GM12878 (cell line): ENCODE measurements around the gene TCP11L2. TPM values are rescaled to one million over a fixed set of nuclear protein-coding genes. Genes with fewer than 3 reads are reported as not detected.

ENCODE experiments used
- ATAC-seq: fragments of 200-7000 bp; cut with Tn5 transposase; 3 replicates; pipeline ENCODE4 v1.9.1; 2020; ENCODE audit warnings: mild to moderate bottlenecking, moderate library complexity
- BruUV-seq: library from RNA; stranded (reverse); fragments of 400-500 nt; replicated peaks from 2 replicates; lab custom pipeline; 2021; lab: Mats Ljungman, UMichigan
- CTCF ChIA-PET: fragments of 300-600 bp; sonication (Branson Sonifier 250); formaldehyde crosslinking; extraction: SDS; loops from one replicate; lab custom pipeline; 2021; ENCODE audit warnings: inconsistent platforms; lab: Yijun Ruan, JAX
- POLR2A ChIA-PET: fragments of 350-600 bp; formaldehyde crosslinking; extraction: SDS; loops from one replicate; lab custom pipeline; 2021; ENCODE audit warnings: inconsistent platforms; lab: Charles Lee
- RAD21 ChIA-PET: fragments of 300-600 bp; sonication (Branson Sonifier 250); formaldehyde crosslinking; loops from one replicate; lab custom pipeline; 2023; ENCODE audit warnings: antibody characterized with exemption; ENCODE audit not compliant: unreplicated experiment; lab: Charles Lee
- SMC1A ChIA-PET: fragments of 300-600 bp; sonication (Branson Sonifier 250); formaldehyde crosslinking; loops from one replicate; lab custom pipeline; 2023; ENCODE audit not compliant: unreplicated experiment, uncharacterized antibody; lab: Charles Lee
- DNase-seq: peaks from one replicate; pipeline ENCODE4 v3.0.0-alpha.2; 2011; ENCODE audit warnings: low read depth, low spot score
- FAIRE-seq: peaks from 3 replicates; lab custom pipeline; 2011; peaks lifted over from hg19 to GRCh38; lab: Jason Lieb, UNC
- H2AFZ ChIP-seq: 2 replicates; pipeline ENCODE4 v1.6.0; 2011; ENCODE audit warnings: low read depth, low read length, control low read depth; ENCODE audit not compliant: control insufficient read depth
- H3K27ac ChIP-seq: 2 replicates; pipeline ENCODE4 v1.5.1; 2011; ENCODE audit warnings: control low read depth; ENCODE audit not compliant: control insufficient read depth, insufficient read depth
- H3K27me3 ChIP-seq, 2 experiments: replicated peaks in 1 of 2; 2 replicates each; pipeline versions ENCODE4 v1.6.0 to v1.6.1; 2011; ENCODE audit warnings: low read length in 1 of 2; ENCODE audit not compliant: control insufficient read depth in 2 of 2, insufficient read depth in 2 of 2
- H3K36me3 ChIP-seq, 2 experiments: 2 replicates each; pipeline ENCODE4 v1.5.1; 2011; ENCODE audit warnings: low read length in 1 of 2; ENCODE audit not compliant: control insufficient read depth in 2 of 2, insufficient read depth in 2 of 2
- H3K4me1 ChIP-seq: 2 replicates; pipeline ENCODE4 v1.6.1; 2011; ENCODE audit warnings: mild to moderate bottlenecking, low read length, moderate library complexity, mixed read lengths; ENCODE audit not compliant: control insufficient read depth, insufficient read depth
- H3K4me2 ChIP-seq: 2 replicates; pipeline ENCODE4 v1.6.0; 2011; ENCODE audit warnings: control low read depth; ENCODE audit not compliant: control insufficient read depth, insufficient read depth
- H3K4me3 ChIP-seq: fragments of 200-600 bp; sonication (generic); 2 replicates; pipeline ENCODE4 v1.5.1; 2016
- H3K79me2 ChIP-seq: 2 replicates; pipeline ENCODE4 v1.6.0; 2011; ENCODE audit warnings: low read length; ENCODE audit not compliant: control insufficient read depth, insufficient read depth
- H3K9ac ChIP-seq: 2 replicates; pipeline ENCODE4 v1.8.0; 2011; ENCODE audit warnings: low read length, control low read depth, mixed read lengths; ENCODE audit not compliant: control insufficient read depth, insufficient read depth
- H3K9me3 ChIP-seq: replicated peaks from 3 replicates; pipeline ENCODE4 v1.5.1; 2011; ENCODE audit warnings: mild to moderate bottlenecking, low read length; ENCODE audit not compliant: control insufficient read depth, insufficient read depth
- H4K20me1 ChIP-seq: 2 replicates; pipeline ENCODE4 v1.6.0; 2011; ENCODE audit not compliant: control insufficient read depth, insufficient read depth
- HDAC2 ChIP-seq: fragments of 200-600 bp; sonication (generic); IDR thresholded peaks from 2 replicates; pipeline ENCODE4 v1.6.1; 2017
- MTA3 ChIP-seq: IDR thresholded peaks from 2 replicates; pipeline ENCODE4 v1.6.1; 2012; ENCODE audit warnings: low read length, inconsistent platforms, borderline replicate concordance
- POLR2AphosphoS5 ChIP-seq: IDR thresholded peaks from 2 replicates; pipeline ENCODE4 v1.6.1; 2011; ENCODE audit warnings: mild to moderate bottlenecking, low read length, inconsistent platforms
- TAF1 ChIP-seq: IDR thresholded peaks from 2 replicates; pipeline ENCODE4 v1.6.1; 2011; ENCODE audit warnings: mild to moderate bottlenecking, low read depth, low read length, borderline replicate concordance
- TBL1XR1 ChIP-seq: IDR thresholded peaks from 2 replicates; pipeline ENCODE4 v1.6.1; 2012; ENCODE audit warnings: low read depth, low read length, improper control_type of control experiment
- USF2 ChIP-seq: IDR thresholded peaks from 2 replicates; pipeline ENCODE4 v1.6.1; 2011; ENCODE audit warnings: low read depth, low read length, improper control_type of control experiment, borderline replicate concordance
- YY1 ChIP-seq: IDR thresholded peaks from 2 replicates; pipeline ENCODE4 v1.6.1; 2011; ENCODE audit warnings: low read depth, mild to moderate bottlenecking, low read length
- ZNF24 ChIP-seq: fragments of 450-650 bp; IDR thresholded peaks from 2 replicates; pipeline ENCODE4 v1.6.1; 2017; ENCODE audit warnings: antibody characterized with exemption, mild to moderate bottlenecking
- ZNF274 ChIP-seq: IDR thresholded peaks from one replicate; pipeline ENCODE4 v1.8.0; 2011; ENCODE audit not compliant: insufficient read length, insufficient read depth
- ZNF622 ChIP-seq: fragments of 450-650 bp; IDR thresholded peaks from 2 replicates; pipeline ENCODE4 v1.6.1; 2017; ENCODE audit warnings: mild to moderate bottlenecking, inconsistent platforms
- WGBS: methylation state at CpG from one replicate; pipeline ENCODE4 v1.1.6; 2016; ENCODE audit warnings: low lambda C conversion rate; ENCODE audit not compliant: insufficient replicate concordance, insufficient coverage; ENCODE audit errors: missing lambda C conversion rate; 5-methylcytosine and 5-hydroxymethylcytosine counted together
- in situ Hi-C: fragments of 300-500 bp; cut with MboI; formaldehyde crosslinking; loops from 9 replicates; pipeline ENCODE4 v1.14.3; 2018; ENCODE audit warnings: mixed read lengths
- intact Hi-C: fragments of 100-400 bp; cut with micrococcal nuclease; formaldehyde crosslinking; loops from one replicate; pipeline ENCODE4 v1.14.2; 2022; ENCODE audit not compliant: unreplicated experiment
- polyA plus RNA-seq, 11 experiments: library from polyadenylated mRNA; depleted of rRNA in 4 of 11; unstranded in 6 of 11; stranded (reverse) in 5 of 11; fragments of >200 nt; fragmentation: Nextera tagmentation in 4 of 11; fragmentation: Illumina TruSeq in 1 of 11; extraction: Ambion mirVana in 4 of 11; extraction: Trizol in 1 of 11; gene quantifications; 1 replicate in 1 of 11; 2 replicates in 10 of 11; pipeline versions ENCODE4 v1.2.1 to v1.2.3, GENCODE V29; 2011 to 2016; ENCODE audit warnings: inconsistent platforms in 2 of 11, missing spikeins in 2 of 11, low read depth in 1 of 11
- total RNA-seq, 4 experiments: library from RNA; depleted of rRNA in 3 of 4; stranded (reverse); fragments of >200 nt in 3 of 4; fragmentation: Illumina TruSeq in 1 of 4; extraction: Trizol in 1 of 4; gene quantifications; 2 replicates each; pipeline versions ENCODE4 v1.2.1 to v1.2.3, GENCODE V29; 2013 to 2021
- TF ChIP-seq, protein P1 (sequence below): IDR thresholded peaks from 2 replicates; pipeline ENCODE4 v1.6.1; 2011; ENCODE audit warnings: borderline replicate concordance, low read depth, mild to moderate bottlenecking, moderate library complexity, low read length; ENCODE audit not compliant: insufficient read depth, poor library complexity, severe bottlenecking
- TF ChIP-seq, protein P2 (sequence below): IDR thresholded peaks from 2 replicates; pipeline ENCODE4 v1.6.1; 2012; ENCODE audit warnings: mild to moderate bottlenecking, low read depth, low read length

TCP11L2 gene
- total and polyA plus RNA-seq, 10 of the 15 experiments (the other 5 are each of a cell fraction or from before 2014, with no cell fraction given): 0.18 to 5.0 (median 0.90) TPM

- TF ChIP-seq, protein P1, sequence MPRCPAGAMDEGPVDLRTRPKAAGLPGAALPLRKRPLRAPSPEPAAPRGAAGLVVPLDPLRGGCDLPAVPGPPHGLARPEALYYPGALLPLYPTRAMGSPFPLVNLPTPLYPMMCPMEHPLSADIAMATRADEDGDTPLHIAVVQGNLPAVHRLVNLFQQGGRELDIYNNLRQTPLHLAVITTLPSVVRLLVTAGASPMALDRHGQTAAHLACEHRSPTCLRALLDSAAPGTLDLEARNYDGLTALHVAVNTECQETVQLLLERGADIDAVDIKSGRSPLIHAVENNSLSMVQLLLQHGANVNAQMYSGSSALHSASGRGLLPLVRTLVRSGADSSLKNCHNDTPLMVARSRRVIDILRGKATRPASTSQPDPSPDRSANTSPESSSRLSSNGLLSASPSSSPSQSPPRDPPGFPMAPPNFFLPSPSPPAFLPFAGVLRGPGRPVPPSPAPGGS: no peak
- TF ChIP-seq ZNF622 (no peak), MTA3 (no peak), HDAC2 (no peak)
- TF ChIP-seq, all 136 proteins: peak for 0
Observed at GRCh38 chr12:106271575-106272505, 30.7 kb upstream of the TCP11L2 start (continued).

- no peaks in the 10 kb centered on the region for H3K79me2 ChIP-seq
- SMC1A ChIA-PET: interaction anchor here (1.1 kb wide), 1 partner anchor 9 kb away, joined by 7 read pairs; no protein-coding TSS in a partner anchor
- intact Hi-C loops: no loop called here
- H3K4me1 ChIP-seq: peaks cover 24% of the 10 kb centered on the region
- no TSS peak for BruUV-seq
- DNase-seq (no peak), FAIRE-seq (no peak)
- no peaks in the 10 kb centered on the region for H3K9me3 ChIP-seq
- no peaks in the 10 kb centered on the region for H3K36me3 ChIP-seq
- POLR2A ChIA-PET: no interaction called here
- H3K4me2 ChIP-seq: no peak overlapping the region
- H2AFZ ChIP-seq: no peak overlapping the region
- H4K20me1 ChIP-seq: no peaks in the 10 kb centered on the region
- H3K4me3 ChIP-seq: no peak overlapping the region
- RAD21 ChIA-PET: no interaction called here
- no peak overlapping the region for H3K9ac ChIP-seq
- 96% methylated on average over 6 of the region's 6 CpGs for WGBS
- H3K27ac ChIP-seq: no peak overlapping the region
- CTCF ChIA-PET: interaction anchor here (1.0 to 3.9 kb wide), 4 partner anchors 9 to 50 kb away, joined by 4 to 22 read pairs (median 10); no protein-coding TSS in a partner anchor
- no peaks in the 10 kb centered on the region for H3K27me3 ChIP-seq
- TF ChIP-seq, protein P2, sequence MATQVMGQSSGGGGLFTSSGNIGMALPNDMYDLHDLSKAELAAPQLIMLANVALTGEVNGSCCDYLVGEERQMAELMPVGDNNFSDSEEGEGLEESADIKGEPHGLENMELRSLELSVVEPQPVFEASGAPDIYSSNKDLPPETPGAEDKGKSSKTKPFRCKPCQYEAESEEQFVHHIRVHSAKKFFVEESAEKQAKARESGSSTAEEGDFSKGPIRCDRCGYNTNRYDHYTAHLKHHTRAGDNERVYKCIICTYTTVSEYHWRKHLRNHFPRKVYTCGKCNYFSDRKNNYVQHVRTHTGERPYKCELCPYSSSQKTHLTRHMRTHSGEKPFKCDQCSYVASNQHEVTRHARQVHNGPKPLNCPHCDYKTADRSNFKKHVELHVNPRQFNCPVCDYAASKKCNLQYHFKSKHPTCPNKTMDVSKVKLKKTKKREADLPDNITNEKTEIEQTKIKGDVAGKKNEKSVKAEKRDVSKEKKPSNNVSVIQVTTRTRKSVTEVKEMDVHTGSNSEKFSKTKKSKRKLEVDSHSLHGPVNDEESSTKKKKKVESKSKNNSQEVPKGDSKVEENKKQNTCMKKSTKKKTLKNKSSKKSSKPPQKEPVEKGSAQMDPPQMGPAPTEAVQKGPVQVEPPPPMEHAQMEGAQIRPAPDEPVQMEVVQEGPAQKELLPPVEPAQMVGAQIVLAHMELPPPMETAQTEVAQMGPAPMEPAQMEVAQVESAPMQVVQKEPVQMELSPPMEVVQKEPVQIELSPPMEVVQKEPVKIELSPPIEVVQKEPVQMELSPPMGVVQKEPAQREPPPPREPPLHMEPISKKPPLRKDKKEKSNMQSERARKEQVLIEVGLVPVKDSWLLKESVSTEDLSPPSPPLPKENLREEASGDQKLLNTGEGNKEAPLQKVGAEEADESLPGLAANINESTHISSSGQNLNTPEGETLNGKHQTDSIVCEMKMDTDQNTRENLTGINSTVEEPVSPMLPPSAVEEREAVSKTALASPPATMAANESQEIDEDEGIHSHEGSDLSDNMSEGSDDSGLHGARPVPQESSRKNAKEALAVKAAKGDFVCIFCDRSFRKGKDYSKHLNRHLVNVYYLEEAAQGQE: no peak
- TF ChIP-seq USF2 (no peak), POLR2AphosphoS5 (no peak), ZNF24 (no peak), ZNF274 (no peak), TAF1 (no peak), YY1 (no peak), TBL1XR1 (no peak)
- TF ChIP-seq, all 136 proteins: peak for 0
- no peak for ATAC-seq
- in situ Hi-C loops: no loop called here
Observed at GRCh38 chr12:106273491-106273890, 29.0 kb upstream of the TCP11L2 start.
